Choroid plexus epithelial cell (primary cell): ENCODE data around the gene MAB21L2.

Experiments
- DNase-seq: peaks from one replicate; pipeline ENCODE4 v3.0.0-alpha.2; 2010; ENCODE audit warnings: low read depth
- H3K4me3 ChIP-seq: 2 replicates; pipeline ENCODE4 v1.5.1; 2011; ENCODE audit warnings: low read depth, mild to moderate bottlenecking, control low read depth, low read length, moderate library complexity
- TF ChIP-seq, protein P1 (sequence below): conservative IDR thresholded peaks from 2 replicates; pipeline ENCODE4 v1.5.1; 2011; ENCODE audit warnings: low read depth, mild to moderate bottlenecking, control low read depth, inconsistent platforms, low read length, moderate library complexity

The MAB21L2 gene

DNA sequence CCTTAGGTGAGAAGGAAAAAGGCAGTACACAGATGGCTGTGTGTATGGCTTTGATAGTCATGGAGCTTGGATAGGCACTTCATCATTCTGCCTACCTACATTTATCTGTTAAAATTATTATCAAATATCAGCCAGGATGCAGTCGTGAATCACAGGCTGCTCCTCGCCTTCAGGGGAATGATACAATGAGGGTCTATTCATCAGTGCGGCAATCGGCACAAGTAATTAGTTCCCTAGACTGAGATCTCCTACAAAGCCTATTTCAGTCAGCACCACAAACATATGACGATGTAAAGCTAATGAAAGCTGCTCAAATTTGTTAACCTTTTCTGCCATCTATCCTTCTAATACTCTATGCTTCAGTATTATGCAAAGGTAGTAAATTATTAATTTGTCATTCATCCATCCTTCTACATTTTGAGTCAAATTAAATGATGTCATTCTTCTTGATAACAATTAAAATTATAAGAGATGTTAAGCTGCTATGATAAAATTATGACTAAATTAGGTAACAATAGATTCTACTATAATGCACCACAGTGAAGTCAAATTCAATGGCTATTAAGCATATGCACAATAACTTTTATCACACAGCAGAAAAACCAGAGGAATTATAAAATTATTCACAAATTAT is 19.0 kb downstream of the MAB21L2 start:
- H3K4me3 ChIP-seq, result no peak overlapping the region
- TF ChIP-seq, protein P1, sequence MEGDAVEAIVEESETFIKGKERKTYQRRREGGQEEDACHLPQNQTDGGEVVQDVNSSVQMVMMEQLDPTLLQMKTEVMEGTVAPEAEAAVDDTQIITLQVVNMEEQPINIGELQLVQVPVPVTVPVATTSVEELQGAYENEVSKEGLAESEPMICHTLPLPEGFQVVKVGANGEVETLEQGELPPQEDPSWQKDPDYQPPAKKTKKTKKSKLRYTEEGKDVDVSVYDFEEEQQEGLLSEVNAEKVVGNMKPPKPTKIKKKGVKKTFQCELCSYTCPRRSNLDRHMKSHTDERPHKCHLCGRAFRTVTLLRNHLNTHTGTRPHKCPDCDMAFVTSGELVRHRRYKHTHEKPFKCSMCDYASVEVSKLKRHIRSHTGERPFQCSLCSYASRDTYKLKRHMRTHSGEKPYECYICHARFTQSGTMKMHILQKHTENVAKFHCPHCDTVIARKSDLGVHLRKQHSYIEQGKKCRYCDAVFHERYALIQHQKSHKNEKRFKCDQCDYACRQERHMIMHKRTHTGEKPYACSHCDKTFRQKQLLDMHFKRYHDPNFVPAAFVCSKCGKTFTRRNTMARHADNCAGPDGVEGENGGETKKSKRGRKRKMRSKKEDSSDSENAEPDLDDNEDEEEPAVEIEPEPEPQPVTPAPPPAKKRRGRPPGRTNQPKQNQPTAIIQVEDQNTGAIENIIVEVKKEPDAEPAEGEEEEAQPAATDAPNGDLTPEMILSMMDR, result no peak
- DNase-seq, result no peak

DNA sequence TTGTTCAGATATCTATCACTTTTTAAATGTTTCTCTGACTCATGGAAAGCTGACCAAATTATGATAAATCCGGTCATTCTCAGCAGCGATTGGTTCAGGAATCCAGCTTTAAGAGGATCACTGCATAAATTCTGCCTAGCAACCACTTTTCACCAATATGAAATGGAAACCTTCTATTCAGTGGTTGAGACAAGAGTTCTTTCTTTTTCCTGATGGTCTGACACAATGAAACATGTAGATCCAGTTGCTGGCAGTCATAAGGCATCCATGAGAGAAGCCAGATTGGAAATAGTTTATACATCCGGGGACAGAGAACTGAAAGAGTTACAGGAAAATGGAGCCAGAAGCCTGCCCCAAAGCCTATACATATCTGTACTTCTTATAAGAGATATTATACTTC is 27.2 kb downstream of the MAB21L2 start:
- peak; percentile 14 for DNase-seq
- TF ChIP-seq, protein P1, result no peak

DNA sequence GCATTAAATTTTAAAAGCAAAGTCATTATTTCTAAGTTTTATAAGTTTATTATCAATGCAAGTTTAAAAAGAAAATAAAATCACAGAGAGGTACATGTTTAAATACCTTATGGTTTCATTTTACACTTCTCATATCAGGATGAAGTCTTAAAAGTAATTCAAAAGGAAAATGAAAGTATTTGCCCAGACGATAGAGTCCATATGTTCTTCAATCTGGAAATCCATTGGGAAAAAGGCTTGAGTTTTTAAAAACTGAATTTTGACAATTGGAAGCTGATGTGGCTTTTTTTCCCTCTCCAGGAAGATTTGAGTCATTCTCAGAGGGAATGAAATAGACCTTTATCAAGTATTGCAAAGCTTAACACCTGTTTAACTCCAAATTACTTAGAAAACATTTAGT is 37.1 kb downstream of the MAB21L2 start:
- TF ChIP-seq, protein P1, result no peak
- DNase-seq, result peak; percentile 6
- H3K4me3 ChIP-seq, result peak overlapping the region; percentile 7

More for the DNA sequence above, 27.2 kb downstream of the MAB21L2 start:
- H3K4me3 ChIP-seq, result no peak overlapping the region

- no peak overlapping the region for H3K4me3 ChIP-seq
- no peak for DNase-seq
- TF ChIP-seq, protein P1, result no peak
These were observed 42.1 kb downstream of the MAB21L2 start for GRCh38 chr4:150624055-150624454.

- H3K4me3 ChIP-seq, result no peak overlapping the region
- no peak for DNase-seq
- TF ChIP-seq, protein P1, result no peak
These were observed 43.1 kb downstream of the MAB21L2 start for GRCh38 chr4:150625033-150625432.

DNA sequence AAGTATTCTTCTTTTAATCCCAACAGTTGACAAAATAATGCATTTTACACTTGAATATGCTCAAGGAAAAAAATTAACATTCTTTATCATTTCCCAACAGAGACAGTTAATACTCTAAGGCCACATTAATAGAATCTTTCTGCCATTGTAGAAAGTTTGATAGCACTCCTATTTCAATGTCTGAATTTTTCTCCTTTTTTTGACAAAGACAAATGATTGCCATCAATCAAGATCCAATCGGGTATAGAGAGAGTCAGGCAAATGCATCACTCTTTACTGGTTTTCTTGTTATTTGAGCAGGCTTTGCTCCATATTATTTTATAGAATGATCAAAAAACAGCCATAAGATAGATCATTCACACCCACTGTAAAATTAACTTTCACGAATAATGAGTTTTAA is 46.1 kb downstream of the MAB21L2 start:
- TF ChIP-seq, protein P1, result no peak
- DNase-seq, result no peak
- no peak overlapping the region for H3K4me3 ChIP-seq

GRCh38 chr4:150632639-150633038 is 50.7 kb downstream of the MAB21L2 start:
- DNase-seq, result no peak
- TF ChIP-seq, protein P1, result no peak
- no peak overlapping the region for H3K4me3 ChIP-seq
